HL-60/S4 treated with phorbol 12-myristate 13-acetate at 8.2 ng/mL for 4 days and 3 days (cell line): Measurements from ENCODE around the gene TRIM44.
"Not testable (repeated sequence)": the region's sequence is repeated elsewhere in the genome, so short reads cannot be mapped to it uniquely, and the experiment has no call there.

Experiments used
- in situ Hi-C: fragments of 300-500 bp; cut with MboI; formaldehyde crosslinking; loops from 2 replicates; pipeline ENCODE4 v1.15.0; 2022; ENCODE audit warnings: low sequenced_read_pairs

TRIM44 gene

DNA sequence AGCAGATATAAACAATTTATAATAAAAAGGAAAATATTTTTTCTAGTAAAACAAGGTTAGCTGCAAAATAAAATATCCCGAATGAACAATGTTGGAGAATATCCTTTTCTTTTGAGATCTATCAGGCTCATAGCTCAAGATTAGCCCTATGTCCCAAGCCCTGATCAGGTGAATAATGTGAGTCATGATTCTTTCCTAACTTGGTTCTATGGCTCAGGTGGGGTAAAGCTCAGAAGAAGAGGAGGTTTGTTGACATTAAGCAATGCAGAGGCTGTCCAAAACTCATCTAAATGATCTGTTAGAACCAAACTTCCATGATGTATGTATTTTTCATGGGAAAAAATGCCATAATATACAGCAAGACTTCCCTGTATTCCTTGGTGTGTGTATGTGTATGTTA lies 86.1 kb downstream of the TRIM44 start:
- in situ Hi-C loops = no loop called here

GRCh38 chr11:35750315-35750714 lies 87.7 kb downstream of the TRIM44 start:
- in situ Hi-C loops = no loop called here

- in situ Hi-C loops = no loop called here
Measured at GRCh38 chr11:35750981-35751663, 88.5 kb downstream of the TRIM44 start.

DNA sequence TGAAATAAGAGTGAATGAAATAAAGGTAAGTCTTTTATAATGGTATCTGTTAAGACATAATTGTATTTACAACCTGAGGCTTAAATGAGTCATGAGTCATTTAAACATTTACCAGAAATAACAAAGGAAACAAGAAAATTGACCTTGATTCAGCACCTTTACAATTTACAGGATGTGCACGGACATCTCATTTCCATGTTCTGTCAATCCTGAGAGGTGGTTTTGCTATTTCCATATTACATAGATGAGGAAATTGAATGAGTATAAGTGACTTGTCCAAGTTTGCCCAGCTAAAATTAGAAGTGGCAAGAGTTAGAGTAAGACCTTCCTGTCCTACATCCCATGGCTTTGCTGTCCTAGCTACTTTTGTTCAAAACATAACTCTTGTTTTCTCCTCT lies 89.1 kb downstream of the TRIM44 start:
- in situ Hi-C loops = no loop called here

- in situ Hi-C loops = no loop called here
Measured at GRCh38 chr11:35752115-35752514, 89.5 kb downstream of the TRIM44 start.

GRCh38 chr11:35753573-35753972 lies 91.0 kb downstream of the TRIM44 start:
- in situ Hi-C loops = not testable (repeated sequence)

GRCh38 chr11:35759951-35760350 lies 97.4 kb downstream of the TRIM44 start:
- in situ Hi-C loops = not testable (repeated sequence)

- in situ Hi-C loops = no loop called here
Measured at GRCh38 chr11:35761899-35762298, 99.3 kb downstream of the TRIM44 start.

GRCh38 chr11:35763301-35763700 lies 100.7 kb downstream of the TRIM44 start:
- in situ Hi-C loops = no loop called here

DNA sequence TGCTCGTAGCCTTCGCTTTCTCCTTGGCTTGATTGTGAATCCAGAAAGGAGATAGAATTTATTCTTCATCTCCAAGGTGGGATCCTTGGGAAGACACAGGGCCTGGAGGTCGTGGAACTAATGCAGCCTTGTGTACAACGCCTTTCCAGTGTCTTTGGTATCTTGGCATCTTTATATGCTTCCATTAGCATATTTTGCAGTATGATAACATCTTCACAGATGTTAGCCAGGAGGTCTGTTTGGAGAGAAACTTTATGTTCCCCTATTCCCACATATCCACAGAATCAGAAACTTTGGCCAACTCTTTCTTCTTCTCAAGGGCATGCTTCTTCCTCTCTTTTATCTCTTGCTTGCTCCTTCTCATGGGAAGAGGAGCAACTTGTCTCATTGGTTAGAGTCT lies 101.2 kb downstream of the TRIM44 start:
- in situ Hi-C loops = no loop called here

DNA sequence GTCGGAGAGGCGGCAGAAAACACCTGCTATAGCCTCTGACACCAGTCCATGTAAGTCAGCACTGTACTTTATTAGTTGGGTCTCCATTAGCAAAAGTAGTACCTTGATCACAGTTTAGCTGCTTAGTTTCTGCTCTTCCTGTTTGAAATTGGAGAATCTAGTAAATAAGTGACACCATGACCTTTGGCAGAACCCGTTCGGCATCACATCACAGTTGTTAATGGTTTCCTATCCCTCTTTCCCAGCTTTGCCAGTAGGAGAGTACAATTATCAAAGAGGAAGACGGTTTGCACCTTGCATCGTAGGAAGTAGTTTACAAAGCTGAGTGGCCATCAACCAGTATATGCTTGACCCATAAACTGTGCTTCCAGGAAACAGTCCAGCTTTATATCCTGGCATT lies 101.8 kb downstream of the TRIM44 start:
- in situ Hi-C loops = no loop called here

GRCh38 chr11:35765211-35765610 lies 102.6 kb downstream of the TRIM44 start:
- in situ Hi-C loops = no loop called here

DNA sequence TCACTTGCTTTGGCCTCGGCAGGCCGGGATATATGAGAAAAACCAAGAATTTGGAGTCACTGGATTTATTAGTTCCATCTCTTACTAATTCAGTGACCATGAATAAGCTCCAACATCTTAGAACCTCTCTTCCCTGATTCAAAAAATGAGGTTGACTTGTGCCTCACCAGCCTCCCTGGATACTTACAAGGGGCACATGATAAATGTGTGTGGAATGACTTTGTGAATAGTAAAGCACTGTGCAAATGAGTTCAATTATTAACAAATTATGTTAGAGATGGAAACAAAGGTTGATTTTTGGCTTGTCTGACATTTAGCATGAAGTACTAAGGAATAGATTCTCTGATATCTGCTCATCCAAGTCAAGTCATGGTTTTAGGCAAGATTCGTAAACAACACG lies 104.1 kb downstream of the TRIM44 start:
- in situ Hi-C loops = no loop called here

DNA sequence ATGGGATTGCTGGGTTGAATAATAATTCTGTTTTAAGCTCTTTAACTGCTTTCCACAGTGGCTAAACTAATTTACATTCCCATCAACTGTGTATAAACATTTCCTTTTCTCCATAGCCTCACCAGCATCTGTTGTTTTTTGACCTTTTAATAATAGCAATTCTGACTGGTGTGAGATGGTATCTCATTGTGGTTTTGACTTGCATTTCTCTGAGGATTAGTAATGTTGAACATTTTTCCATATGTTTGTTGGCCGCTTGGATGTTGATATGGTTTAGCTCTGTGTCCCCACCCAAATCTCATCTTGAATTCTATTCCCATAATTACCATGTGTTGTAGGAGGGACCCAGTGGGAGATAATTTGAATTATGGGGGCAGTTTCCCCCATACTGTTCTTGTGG lies 107.8 kb downstream of the TRIM44 start:
- in situ Hi-C loops = not testable (repeated sequence)

DNA sequence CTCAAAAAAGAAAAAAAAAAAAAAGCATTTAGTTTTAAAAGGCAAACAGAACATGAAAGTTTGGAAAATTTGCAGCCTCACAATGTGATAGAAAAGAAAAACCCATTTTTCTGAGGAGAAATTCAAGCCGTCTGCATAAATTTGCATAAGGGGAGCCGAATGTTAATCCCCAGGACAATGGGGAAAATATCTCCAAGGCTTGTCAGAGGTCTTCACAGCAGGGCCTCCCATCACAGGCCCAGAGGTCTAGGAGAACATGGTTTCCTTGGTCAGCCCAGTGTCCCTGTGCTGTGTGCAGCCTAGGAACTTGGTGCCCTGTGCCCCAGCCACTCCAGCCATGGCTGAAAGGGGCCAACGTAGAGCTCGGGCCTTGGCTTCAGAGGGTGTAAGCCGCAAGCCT lies 109.1 kb downstream of the TRIM44 start:
- in situ Hi-C loops = no loop called here

GRCh38 chr11:35777241-35777640 lies 114.7 kb downstream of the TRIM44 start:
- in situ Hi-C loops = not testable (repeated sequence)

DNA sequence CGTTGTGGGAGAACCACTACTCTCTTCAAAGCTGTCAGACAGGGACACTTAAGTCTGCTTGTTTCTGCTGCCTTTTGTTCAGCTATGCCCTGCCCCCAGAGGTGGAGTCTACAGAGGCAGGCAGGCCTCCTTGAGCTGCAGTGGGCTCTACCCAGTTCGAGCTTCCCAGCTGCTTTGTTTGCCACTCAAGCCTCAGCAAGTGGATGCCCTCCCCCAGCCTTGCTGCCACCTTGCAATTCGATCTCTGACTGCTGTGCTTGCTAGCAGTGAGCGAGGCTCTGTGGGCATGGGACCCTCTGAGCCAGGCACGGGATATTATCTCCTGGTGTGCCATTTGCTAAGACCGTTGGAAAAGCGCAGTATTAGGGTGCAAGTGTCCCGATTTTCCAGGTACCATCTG lies 116.4 kb downstream of the TRIM44 start:
- in situ Hi-C loops = not testable (repeated sequence)

DNA sequence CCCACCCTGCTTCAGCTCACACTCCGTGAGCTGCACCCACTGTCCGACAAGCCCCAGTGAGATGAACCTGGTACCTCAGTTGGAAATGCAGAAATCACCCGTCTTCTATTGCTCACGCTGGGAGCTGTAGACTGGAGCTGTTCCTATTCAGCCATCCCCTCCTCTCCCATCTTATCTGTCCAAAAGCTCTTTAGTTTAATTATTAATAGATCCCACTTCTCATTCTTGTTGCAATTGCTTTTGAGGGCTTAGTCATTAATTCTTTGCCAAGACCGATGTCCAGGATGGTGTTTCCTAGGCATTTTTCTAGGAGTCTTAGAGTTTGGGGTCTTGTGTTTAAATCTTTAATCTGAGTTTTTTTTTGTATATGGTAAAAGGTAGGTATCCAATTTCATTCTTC lies 116.8 kb downstream of the TRIM44 start:
- in situ Hi-C loops = no loop called here

DNA sequence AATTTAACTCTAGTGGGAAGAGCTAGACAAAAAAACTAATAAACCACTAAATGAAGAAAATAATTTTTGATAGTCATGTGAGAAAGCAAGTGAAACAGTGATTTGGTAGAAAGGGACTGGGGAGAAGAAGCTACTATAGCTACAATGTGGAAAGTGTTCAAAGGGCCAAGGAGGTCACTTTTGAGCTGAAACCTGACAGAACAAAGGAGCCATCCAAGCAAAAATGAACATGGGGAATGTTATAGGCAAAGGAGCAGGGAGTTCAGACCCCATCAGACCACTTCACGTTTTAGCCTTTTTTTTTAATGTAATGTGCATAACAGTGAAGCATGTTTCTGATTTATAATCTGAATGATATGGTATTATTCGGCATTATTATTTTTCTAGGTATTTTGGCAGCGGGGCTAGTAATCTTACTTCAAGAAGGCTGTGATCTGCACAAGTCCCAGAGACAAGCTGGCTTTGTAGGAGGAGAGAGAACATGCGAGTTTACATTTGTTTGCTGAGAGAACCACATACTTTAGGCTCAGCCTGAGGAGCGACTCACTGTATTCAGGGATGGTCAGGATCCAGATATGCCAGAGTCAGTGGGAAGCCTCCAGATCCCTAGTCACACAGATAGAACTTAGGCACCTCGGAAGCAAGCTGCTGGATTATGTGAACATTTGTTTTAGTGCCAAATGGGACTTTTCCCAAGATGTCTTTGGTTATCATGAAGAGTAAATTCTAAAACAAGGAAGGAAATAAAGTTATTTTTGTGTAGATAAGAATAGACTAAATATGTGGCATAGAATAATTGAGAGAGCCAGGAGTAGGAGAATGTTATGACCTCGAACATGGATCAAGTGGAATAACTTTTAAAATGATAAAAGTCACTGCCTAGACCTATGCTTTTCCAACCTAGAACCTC lies 118.6 kb downstream of the TRIM44 start:
- in situ Hi-C loops = no loop called here

DNA sequence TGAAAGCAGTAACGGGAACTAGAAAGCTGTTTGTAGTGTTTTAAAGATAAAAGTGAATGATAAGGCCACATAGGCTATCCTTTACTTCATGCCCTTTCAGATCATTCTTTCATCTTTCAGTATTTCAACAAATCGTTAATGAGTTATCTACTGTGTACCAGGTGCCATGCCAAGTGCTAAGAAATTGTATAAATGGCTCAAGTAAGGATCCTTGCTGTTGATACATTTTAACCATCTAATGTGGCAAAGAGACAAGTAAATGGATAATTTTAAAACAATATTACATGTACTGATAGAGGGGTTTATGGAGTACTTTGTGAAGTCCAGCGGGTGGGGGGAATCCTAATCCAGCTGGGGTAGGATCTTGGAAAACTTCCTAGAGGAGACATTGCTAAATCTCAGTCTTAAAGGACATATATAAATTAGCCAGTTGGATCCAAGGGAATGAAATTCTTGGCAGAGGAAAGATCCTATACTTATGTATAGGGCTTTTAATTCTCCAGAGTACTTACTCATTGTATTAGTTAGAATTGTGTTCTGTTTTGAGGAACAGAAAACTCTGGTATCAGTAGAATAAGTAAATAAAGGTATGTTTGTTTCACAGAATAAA lies 119.4 kb downstream of the TRIM44 start:
- in situ Hi-C loops = no loop called here

DNA sequence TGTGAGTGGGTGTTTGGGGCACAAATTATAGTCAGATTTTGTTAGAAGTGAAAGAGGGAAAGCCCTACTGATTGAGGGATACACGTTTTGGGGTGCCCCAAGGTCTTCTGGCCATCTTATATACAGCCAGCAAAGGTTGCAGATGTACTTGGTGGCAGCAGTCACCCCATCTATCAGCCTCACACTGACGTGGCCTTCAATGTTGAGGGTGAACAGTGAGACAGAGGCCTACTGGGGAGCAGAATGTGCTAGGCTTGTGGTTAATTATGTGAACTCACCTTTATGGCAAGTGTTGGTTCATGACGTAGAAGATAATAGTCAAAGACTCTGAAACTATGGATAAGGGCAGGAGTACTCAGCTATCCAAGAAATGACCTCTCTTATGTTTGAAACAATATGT lies 121.2 kb downstream of the TRIM44 start:
- in situ Hi-C loops = no loop called here

DNA sequence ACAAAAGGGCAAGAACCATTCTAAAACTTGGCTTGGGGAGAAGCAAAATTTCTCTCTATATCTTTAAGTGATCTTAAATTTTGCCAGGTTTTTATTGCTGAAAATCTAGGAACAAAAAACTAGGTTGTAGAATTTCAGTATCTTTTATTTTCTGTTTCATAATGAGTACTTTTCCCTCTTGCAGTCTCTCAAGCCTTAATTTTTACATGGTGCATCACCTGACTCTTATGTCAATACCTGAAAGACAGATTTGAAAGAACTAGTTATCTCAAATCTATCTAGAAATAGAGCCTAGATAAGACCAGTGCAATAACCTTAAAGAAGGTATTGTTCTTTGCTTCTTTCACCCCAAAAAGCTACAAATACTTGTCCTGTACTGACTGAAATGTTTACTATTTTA lies 122.1 kb downstream of the TRIM44 start:
- in situ Hi-C loops = no loop called here
